ENCODE data around the gene GTF2IRD1.
"Not testable (repeated sequence)": the region's sequence is repeated elsewhere in the genome, so short reads cannot be mapped to it uniquely, and the experiment has no call there.

Gene GTF2IRD1

GRCh38 chr7:74470504-74470903, 16.8 kb downstream of the GTF2IRD1 start:
- FAIRE-seq, result no peak

GRCh38 chr7:74473116-74473515, 19.4 kb downstream of the GTF2IRD1 start:
- FAIRE-seq, result no peak

GRCh38 chr7:74474271-74474865, 20.7 kb downstream of the GTF2IRD1 start:
- FAIRE-seq, result no peak

DNA sequence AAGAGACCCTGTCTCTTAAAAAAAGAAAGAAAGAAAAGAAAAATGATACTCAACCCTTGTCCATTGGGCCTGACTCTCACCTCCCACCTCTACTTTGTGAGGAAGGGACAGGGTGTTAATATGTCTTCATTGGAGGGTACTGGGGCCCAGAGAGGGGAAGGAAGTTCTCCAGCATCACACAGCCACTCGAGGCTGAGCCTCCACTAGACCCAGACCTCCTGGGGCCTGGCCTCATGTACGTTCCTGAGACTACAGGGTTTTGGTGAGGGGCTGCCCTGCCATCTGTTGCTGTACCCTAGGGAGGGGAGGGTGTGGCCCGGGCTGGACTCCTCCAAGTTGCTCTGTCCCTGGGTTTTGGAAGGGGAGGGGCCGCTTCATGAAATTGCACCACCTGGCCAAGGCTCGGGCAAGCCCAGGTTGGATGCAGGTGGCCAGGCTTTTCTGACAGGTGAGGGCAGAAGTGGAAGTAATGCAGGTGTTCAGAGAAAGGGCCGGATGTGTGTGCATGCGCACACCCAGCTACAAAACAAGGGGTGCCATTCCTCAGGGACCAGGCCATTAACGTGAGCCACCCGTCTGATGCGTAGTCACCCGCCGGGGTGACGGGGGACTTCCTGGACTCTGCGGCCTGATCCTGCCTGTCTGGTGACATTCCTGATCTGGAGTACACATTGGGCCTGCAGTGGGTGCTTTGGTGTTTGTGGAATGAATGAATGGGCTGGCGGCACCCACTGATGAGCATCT, 21.7 kb downstream of the GTF2IRD1 start:
- no peak for FAIRE-seq

- FAIRE-seq, result no peak
Measured at GRCh38 chr7:74475987-74476350, 22.3 kb downstream of the GTF2IRD1 start.

- no peak for FAIRE-seq
Measured at GRCh38 chr7:74476626-74477025, 22.9 kb downstream of the GTF2IRD1 start.

- FAIRE-seq, result no peak
Measured at GRCh38 chr7:74478671-74479065, 25.0 kb downstream of the GTF2IRD1 start.

GRCh38 chr7:74479066-74479781, 25.5 kb downstream of the GTF2IRD1 start:
- FAIRE-seq, result no peak

DNA sequence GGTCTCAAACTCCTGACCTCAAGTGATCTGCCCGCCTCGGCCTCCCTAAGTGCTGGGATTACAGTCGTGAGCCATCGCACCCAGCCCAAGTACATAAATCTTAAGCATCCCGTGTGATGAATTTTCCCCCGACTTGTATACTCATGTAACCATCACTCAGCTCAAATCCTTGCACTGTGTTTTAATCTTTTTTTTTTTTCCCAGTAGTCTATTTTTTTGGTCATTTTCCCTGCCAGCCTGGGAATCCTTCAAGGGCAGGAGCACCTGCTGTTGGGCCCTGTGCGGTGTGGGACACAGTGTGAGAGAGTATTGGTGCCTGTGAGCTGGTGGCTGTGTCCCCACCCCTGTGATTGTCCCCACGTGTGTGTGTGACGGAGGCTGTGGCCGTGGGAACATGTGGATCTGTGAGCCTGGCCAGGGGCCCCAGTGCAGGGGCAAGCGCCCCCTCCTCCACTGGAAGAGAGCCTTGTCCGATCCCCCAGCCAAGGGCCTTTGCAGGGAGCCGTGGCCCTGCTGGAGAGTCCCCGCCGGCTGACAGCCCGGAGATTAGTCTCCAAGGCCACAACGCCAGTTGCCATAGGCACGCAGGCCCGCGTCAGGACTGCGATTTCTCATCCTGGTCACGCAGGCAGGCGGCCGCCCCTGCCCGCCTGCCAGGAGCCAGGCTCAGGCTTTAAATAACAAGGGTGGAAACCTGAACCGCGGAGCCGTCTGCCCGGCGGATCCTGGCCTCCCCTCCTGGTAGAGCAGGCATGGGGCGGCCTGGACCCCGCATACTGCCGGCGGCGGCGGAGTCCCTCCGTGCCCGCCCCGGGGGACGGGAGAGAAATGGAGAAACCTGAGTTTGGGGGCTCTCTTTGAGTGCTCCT, 26.5 kb downstream of the GTF2IRD1 start:
- FAIRE-seq, result no peak

DNA sequence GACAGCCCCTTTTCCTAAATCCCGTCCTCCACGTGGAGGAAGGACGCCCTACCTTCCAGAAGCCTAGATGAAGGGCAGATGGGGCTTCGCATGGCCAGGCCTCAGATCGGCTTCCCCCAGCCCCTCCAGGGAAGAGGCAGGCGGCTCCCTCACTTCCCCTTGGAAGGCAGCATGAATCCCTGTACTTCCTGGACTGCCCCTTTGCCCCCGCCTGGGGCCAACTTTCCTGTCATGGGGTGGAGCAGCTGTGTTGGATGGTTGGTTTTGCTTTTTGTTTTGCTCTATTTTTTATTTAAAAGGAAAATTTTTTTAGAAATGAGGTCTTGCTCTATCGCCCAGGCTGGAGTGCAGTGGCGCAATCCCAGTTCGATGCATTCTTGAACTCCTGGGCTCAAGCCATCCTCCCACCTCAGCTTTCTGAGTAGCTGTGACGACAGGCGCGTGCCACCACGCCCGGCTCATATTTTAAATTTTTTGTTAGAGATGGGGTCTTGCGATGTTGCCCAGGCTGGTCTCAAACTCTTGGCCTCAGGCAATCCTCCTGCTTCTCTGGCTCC, 27.2 kb downstream of the GTF2IRD1 start:
- no peak for FAIRE-seq

GRCh38 chr7:74481458-74482196, 27.9 kb downstream of the GTF2IRD1 start:
- no peak for FAIRE-seq

GRCh38 chr7:74482197-74482467, 28.4 kb downstream of the GTF2IRD1 start:
- FAIRE-seq, result no peak

- FAIRE-seq, result no peak
Measured at GRCh38 chr7:74482629-74483401, 29.1 kb downstream of the GTF2IRD1 start.

- no peak for FAIRE-seq
Measured at GRCh38 chr7:74483402-74484336, 30.0 kb downstream of the GTF2IRD1 start.

- FAIRE-seq, result no peak
Measured at GRCh38 chr7:74485611-74486010, 31.9 kb downstream of the GTF2IRD1 start.

DNA sequence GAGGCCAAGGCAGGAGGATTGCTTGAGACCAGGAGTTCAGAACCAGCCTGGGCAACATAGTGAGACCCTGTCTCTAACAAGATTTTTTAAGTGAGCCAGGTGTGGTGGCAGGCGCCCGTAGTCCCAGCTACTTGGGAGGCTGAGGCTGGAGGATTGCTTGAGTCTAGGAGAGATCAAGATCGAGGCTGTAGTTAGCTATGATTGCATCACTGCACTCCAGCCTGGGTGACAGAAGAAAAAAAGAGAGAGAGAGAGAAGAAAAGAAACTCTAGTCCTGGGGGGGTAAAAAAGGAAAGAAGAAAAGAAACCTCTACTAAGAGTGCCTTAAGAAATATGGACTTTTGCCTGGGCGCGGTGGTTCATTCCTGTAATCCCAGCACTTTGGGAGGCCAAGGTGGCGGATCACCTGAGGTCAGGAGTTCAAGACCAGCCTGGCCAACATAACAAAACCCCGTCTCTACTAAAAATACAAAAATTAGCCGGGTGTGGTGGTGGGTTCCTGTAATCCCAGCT, 34.9 kb downstream of the GTF2IRD1 start:
- FAIRE-seq, result not testable (repeated sequence)

- no peak for FAIRE-seq
Measured at GRCh38 chr7:74489997-74490945, 36.6 kb downstream of the GTF2IRD1 start.

DNA sequence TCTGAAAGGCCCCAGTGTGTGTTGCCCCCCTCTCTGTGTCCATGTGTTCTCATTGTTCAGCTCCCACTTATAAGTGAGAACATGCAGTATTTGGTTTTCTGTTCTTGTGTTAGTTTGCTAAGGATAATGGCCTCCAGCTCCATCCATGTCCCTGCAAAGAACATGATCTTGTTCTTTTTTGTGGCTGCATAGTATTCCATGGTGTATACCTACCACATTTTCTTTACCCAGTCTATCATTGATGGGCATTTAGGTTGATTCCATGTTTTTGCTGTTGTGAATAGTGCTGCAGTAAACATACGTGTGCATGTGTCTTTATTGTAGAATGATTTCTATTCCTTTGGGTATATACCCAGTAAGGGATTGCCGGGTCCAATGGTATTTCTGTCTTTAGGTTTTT, 37.8 kb downstream of the GTF2IRD1 start:
- FAIRE-seq, result not testable (repeated sequence)

- FAIRE-seq, result no peak
Measured at GRCh38 chr7:74493295-74493694, 39.6 kb downstream of the GTF2IRD1 start.

Data from G401.6 (cell line).